OCI-LY7 (cell line): ENCODE results near the gene STOX2.

Experiments
- EZH2phosphoT487 ChIP-seq: fragments of 200-600 bp; sonication (generic); IDR thresholded peaks from 2 replicates; pipeline ENCODE4 v1.6.1; 2018; ENCODE audit warnings: low read depth, borderline replicate concordance, mild to moderate bottlenecking, mixed run types, antibody characterized with exemption, low read length, moderate library complexity, mixed read lengths
- TF ChIP-seq, protein P1 (sequence below): fragments of 200-600 bp; sonication (generic); conservative IDR thresholded peaks from 2 replicates; pipeline ENCODE4 v1.5.1; 2014; ENCODE audit warnings: mild to moderate bottlenecking, antibody characterized with exemption, low read length, moderate library complexity, mixed read lengths

DNA sequence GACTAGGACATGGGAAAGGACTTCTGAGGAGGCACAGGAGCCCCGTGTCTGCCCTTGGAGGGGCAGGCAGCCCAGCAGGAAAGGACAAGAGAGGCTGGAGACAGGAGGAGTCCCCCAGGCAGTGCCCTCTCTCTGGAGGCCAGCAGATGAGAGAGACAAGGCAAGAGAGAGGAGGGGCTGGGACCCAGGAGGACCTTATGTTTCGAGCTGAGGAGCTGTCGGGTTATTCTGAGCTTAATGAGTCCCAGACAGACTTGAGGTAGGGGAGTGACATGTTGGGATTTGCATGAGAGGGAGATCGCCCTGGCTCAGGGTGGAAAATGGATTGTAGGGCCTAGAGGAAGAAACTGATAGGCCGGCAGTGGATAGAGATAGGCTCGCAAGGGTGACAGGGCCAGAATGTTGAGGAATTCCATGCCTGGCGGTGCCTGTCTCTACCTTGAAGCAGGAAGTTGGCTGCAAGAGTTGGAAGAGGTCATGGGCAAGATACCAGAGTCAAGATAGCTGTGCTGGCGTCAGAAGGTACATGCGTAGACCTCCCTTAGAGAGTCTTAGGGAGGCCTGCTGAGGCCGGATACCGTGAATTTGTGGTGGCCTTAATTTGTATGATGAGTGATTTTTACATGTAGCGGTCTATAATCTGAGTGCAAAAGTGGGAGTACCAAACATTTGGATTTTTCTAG, 19.4 kb downstream of the STOX2 start:
- TF ChIP-seq, protein P1, sequence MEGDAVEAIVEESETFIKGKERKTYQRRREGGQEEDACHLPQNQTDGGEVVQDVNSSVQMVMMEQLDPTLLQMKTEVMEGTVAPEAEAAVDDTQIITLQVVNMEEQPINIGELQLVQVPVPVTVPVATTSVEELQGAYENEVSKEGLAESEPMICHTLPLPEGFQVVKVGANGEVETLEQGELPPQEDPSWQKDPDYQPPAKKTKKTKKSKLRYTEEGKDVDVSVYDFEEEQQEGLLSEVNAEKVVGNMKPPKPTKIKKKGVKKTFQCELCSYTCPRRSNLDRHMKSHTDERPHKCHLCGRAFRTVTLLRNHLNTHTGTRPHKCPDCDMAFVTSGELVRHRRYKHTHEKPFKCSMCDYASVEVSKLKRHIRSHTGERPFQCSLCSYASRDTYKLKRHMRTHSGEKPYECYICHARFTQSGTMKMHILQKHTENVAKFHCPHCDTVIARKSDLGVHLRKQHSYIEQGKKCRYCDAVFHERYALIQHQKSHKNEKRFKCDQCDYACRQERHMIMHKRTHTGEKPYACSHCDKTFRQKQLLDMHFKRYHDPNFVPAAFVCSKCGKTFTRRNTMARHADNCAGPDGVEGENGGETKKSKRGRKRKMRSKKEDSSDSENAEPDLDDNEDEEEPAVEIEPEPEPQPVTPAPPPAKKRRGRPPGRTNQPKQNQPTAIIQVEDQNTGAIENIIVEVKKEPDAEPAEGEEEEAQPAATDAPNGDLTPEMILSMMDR, result no peak
- TF ChIP-seq EZH2phosphoT487, result no peak
